T47D (cell line): ENCODE measurements around the gene LRRC27.

ENCODE experiments used
- DNase-seq, 2 experiments: peaks; one replicate each; pipeline versions ENCODE4 v3.0.0 to v3.0.0-alpha.2; 2011 to 2012; ENCODE audit warnings: low read depth in 1 of 2, low spot score in 1 of 2
- JUND ChIP-seq: IDR thresholded peaks from 2 replicates; pipeline ENCODE4 v1.6.1; 2012; ENCODE audit warnings: low read depth
- in situ Hi-C: cut with HindIII; loops from 2 replicates; pipeline ENCODE4 v1.10.0; 2016; ENCODE audit warnings: low sequenced_read_pairs, low pct_unique_long_range_greater_than_20kb

LRRC27 gene

DNA sequence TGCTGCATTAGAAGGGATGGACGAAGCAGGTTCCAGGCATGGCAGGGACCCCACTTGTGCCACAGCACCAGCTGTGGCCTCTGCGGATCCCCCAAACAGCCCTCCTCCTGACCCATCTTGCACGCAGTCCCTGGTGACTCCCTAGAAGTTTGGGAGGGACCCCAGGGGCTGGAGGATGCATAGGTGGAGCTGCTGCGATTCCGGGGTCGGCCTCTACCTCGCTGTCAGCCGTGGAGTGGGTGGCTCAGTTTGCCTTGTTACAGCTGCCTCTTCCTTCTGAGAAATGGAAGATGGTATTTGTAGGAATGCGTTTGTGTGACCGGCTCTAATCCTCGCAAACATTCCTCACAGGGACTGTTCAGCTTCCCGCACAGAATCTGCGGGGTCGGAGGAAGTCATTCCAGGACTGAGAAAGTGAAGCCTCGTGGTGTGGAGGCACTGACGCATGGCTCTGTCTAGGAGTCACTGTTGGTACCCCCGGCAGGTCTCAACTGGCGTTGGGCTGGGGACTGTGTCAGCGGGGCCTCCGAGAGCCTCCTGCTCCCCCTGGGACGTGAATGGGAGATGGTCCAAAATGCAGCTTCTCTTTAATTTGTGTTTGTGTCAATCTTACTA is 82.5 kb downstream of the LRRC27 start:
- TF ChIP-seq JUND, result no peak
- no peak for DNase-seq
- in situ Hi-C loops, result no loop called here

DNA sequence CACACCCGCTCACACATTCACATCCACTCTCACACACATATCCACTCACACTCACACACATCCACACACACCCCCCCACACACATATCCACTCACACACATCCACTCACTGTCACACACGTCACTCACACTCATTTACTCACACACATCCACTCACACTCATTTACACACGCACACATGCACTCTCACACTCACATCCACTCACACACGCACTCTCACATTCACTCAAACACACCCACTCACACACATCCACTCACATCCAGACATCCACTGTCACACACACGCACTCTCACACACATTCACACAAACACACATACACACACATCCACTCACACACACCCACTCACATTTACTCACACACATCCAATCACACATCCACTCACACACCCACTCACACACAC is 83.3 kb downstream of the LRRC27 start:
- in situ Hi-C loops, result no loop called here

DNA sequence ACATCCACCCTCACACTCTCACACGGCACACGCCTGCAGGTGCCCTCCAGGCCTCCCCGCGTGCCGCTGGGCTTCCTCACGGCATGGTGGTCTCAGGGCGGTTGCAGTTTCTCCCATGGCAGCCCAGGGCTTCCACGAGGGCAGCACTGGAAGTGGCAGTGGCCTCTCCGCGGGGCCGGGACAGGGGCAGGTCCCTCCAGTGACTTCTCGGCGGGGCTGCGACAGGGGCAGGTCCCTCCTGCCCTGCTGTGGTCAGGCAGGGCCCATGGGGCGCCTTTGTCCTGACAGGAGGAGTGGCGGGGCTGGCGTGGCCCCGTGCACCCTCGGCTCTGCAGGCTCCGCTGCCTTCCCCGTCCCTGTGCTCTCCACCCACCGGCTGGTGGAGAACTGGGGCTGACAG is 84.0 kb downstream of the LRRC27 start:
- no peak for DNase-seq
- in situ Hi-C loops, result no loop called here
- no peak for TF ChIP-seq JUND

More for the DNA sequence above, 83.3 kb downstream of the LRRC27 start:
- DNase-seq, result no peak
- TF ChIP-seq JUND, result no peak

DNA sequence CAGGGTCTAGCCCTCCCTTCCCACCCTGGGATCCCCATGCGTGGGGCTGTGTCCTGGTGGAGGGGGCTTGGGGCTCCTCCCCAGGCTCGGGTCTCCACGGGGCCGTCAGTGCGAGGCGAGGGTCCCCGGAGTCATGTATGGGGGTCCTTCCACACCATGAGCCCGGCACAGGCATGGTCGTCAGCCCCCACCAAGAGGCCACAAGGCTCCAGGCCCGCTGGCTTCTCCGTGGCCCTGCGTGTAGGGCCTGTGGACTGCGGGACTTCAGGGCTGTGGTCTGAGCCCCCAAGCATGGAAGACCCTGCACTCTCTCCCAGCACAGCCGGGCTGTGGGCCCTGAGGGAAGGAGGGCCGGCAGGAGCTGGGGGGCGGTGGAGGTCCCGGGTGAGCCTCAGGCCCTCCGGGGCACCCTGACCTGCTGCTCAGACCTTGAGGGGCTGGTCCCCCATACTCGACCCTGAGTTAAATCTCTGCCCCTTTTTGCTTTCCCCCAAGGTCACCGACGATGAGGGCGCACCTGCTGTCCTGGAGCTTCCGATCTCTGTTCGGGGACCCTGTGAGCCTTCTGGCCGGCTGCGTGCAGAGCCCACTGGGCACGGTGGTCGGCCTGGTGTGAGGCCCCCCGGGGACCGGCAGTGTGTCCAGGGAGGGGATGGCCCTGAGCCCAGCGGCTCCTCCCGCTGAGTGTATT is 84.7 kb downstream of the LRRC27 start:
- in situ Hi-C loops, result no loop called here
- DNase-seq, result no peak
- no peak for TF ChIP-seq JUND

DNA sequence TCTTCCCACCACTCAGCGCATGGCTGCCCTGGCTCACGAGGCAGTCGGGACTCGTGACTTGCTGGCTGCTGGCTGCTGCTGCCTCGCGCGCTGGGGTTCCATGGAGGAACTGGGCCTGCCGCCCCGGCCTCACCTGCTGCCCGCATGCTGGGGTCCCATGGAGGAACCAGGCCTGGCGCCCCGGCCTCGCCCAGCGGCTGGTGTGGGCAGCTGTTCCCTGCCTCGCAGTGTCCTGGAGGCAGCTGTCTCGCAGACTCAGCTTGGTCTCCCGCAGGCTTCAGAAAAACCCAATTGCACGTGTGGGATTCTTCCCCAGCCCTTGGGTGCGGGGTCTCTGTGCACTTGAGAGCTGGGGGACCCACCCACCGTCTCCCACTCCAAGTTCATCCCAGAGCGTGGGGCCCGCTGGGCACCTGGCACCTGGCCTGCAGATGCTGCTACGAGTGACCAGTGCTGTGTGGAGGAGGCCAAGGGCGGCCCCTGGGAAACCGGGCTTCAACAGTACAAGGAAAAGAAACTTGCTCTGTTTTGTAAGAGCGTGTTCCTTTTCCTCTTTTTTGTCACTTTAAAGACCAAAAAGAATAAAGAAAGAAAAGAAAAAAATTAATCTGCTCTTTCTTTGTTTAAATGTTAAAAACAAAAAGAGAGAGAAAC is 85.4 kb downstream of the LRRC27 start:
- no peak for DNase-seq
- in situ Hi-C loops, result no loop called here
- no peak for TF ChIP-seq JUND

DNA sequence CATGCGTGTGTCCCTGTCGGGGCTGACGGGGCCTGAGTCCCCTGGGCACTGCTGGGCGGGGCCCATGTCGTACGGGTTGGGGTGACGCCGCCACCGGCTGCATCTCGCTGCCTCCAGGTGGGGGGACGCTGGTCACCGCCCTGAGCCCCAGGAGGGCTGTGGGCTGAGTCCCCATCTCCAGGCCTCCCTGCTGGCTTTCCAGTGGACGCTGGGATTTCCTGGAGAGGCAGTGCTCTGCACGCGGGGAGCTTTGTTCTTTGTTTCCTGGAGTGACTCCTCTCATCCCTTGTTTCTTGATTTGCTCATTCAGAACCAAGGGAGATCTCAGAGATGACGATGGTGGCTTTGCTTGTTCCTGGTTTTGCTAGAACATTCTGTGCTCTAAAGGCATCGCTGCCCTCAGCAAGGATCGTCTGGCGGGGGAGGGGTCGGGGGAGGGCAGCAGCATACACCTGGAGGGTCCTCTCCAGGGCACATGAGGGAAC is 86.0 kb downstream of the LRRC27 start:
- in situ Hi-C loops, result no loop called here
- DNase-seq, result no peak
- TF ChIP-seq JUND, result no peak

DNA sequence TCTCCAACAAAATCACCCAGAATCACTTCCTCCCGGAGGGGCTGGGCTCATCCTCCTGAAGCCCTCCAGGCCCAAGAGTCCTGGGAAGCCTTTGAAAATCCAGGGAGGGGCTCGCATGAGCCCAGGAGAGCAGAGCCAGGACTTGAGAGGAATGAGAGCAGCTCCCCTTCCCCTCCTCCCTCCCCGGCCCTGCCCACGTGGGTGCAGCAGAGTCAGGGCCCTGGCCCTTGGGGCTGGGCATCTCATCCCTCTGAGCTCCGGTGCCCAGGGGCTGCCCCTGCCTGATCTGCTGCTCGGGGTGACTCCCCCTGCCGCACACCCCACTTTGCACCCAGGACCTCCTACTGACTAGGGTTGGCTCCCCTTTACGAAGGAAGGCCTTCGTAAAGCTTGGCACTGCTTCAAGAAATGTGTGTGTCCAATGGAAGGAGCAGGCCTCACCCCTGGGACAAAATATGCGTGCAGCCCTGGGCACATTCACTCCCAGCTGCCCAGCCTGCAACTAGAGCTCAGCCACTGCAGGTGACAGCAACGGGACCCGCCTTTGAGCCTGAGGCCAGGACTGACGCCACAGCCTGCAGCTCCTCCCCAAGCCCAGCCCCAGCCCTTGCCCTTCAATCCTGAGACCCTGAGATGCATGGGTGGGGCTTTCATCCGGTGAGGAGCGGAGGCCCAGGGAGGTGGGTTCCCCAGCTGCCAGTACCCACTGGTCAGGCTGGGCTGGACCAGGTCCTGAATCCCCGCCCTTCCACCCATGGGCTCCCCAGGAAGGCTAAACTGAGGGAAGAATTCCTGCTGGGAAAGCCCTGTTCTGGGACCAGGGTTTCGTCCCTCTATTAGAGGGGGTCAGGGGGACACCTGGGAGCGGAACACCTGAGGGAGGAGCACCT is 86.8 kb downstream of the LRRC27 start:
- no peak for TF ChIP-seq JUND
- in situ Hi-C loops, result no loop called here
- peak; percentile 89 to 93 for DNase-seq

DNA sequence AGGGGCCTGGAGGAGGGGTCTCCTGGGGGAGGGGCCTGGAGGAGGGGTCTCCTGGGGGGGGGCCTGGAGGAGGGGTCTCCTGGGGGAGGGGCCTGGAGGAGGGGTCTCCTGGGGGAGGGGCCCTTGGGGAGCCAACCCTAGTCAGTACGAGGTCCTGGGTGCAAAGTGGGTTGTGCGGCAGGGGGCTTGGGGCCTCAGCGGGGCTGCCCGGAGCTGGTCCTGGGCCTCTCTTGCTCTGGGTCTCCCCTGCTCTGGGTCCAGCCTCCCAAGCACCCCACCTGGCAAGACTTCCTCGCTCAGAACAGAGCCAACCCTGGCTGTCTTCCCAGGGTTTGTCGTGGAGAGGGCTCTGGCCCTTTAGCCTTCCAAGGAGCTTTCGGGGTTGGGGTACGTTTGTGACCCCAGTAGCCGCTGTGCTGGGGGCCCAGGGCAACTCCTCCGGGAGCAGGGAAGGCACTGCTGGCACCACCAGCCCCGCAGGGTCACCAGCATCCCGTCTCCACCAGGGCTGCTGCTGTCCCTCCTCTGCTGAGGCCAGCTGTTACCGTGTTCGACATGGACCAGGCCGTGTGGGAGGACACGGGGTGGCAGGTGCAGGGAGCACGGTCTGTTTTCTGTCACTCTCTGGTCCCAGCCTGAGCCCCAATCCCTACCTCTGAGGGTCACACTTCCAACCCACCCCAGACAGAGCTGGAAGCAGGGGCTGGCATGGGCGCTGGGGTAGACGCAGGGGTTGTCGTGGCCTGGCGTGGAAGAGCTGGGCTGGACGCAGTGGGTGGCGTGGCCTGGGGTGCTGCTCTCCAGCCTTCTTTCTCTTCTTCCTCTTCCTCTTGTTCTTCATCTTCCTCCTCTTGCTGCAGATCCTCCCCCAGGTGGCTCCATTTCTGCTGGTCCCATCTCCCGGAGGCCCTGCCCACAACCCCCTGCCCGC is 87.8 kb downstream of the LRRC27 start:
- TF ChIP-seq JUND, result no peak

DNA sequence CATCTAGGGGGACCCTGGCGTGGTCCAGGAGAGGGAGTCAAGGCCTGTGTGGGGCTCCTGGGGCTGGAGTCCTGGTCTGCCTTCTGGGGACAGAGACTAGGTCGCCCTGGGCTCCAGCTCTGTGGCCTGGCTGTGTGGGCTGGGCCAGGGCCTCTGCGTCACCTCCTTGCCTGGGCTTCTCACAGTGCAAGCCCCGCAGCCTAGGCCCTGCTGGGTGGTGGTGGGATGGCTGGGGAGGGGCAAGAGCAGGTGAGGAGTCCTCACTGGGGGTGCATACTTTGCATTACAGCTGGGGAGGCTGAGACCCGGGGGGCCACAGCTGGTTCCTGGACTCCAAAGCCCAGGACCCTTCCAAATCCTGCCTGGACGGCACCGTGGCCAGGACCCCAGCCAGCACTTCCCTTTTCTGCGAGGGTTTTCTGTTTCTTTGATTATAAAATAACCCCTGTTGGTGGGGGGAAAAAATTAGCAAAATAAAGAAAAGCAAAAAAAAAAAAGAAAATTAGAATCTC is 88.5 kb downstream of the LRRC27 start:
- in situ Hi-C loops, result no loop called here
- no peak for TF ChIP-seq JUND
- DNase-seq, result peak in 1 of 2 experiments; percentile 16

More for the DNA sequence above, 87.8 kb downstream of the LRRC27 start:
- in situ Hi-C loops, result no loop called here
- peak in 1 of 2 experiments; percentile 29 for DNase-seq

DNA sequence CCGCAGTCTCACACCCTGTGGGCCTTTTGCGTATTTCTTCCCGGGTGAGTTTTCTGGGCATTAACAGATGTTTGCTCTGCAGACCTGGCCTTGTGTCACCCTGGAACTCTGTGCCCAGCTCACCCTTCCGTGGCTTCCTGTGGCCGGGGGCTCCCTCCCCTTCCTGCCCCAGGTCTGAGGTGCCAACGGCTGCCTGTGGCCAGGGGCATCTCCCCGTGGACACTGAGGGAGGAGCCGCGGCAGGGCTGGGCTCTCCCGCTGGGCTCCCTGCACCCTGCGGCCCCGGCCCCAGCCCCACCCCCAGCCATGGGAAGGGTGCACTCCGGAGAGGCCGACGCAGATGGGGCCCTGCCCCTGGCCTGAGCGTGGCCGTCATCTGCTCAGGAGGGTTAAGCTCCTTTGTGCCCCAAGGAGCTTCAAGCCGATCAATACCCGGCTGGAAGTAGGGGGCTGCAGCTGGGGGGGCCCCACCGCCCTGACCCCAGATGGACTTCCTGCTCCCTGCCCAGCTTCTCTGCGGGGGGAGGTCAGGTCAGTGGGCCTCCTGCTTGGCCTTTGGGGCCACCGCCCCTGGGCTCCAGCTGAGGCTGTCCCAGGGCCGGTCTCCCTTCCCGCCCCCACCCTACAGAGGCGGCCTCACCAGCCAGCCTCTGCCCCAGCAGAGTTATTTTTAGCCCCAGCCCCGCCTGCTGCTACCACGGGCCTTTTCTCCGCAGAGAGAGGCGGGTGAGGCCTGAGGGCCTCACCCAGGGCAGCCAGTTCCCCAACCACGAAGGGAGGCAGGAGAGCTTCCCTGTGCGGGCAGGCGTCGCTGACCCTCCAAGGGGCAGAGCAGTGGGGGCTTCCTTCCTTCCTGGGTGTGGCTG is 89.2 kb downstream of the LRRC27 start:
- DNase-seq, result peak in 1 of 2 experiments; percentile 80
- no peak for TF ChIP-seq JUND
- in situ Hi-C loops, result no loop called here
